Psoas muscle (tissue), 8 donors: ENCODE data around the gene ZNHIT3. TPM values are rescaled to one million over a fixed set of nuclear protein-coding genes. Genes with fewer than 3 reads are reported as not detected.
A peak's percentile ranks its signal among the peaks of the same experiment; 100 is the strongest.

Source experiments
- ATAC-seq, 4 donors: fragments of 200-7000 bp; cut with Tn5 transposase; one replicate each; pipeline ENCODE4 v1.9.1; 2020; ENCODE audit warnings: moderate library complexity in 3 of 4, mild to moderate bottlenecking in 2 of 4
- DNase-seq, 2 donors: peaks; one replicate each; pipeline ENCODE4 v3.0.0-alpha.2; 2020
- H3K27ac ChIP-seq: fragments of 200-600 bp; one replicate; pipeline ENCODE4 v1.8.0; 2022
- H3K27me3 ChIP-seq, 3 donors: fragments of 200-600 bp in 1 of 3; one replicate each; pipeline versions ENCODE4 v1.6.1 to v1.8.0; 2013 to 2022; ENCODE audit warnings: low read length in 2 of 3, mild to moderate bottlenecking in 2 of 3, moderate library complexity in 1 of 3; ENCODE audit not compliant: insufficient read depth in 3 of 3
- H3K36me3 ChIP-seq, 2 donors: fragments of 200-600 bp in 1 of 2; one replicate each; pipeline versions ENCODE4 v1.6.1 to v1.8.0; 2013 to 2022; ENCODE audit warnings: low read depth in 1 of 2, mild to moderate bottlenecking in 1 of 2, moderate library complexity in 1 of 2; ENCODE audit not compliant: insufficient read depth in 1 of 2
- H3K4me1 ChIP-seq: fragments of 200-600 bp; one replicate; pipeline ENCODE4 v1.8.0; 2022
- H3K4me3 ChIP-seq: fragments of 200-600 bp; one replicate; pipeline ENCODE4 v1.8.0; 2022; ENCODE audit warnings: mild to moderate bottlenecking
- H3K9me3 ChIP-seq: fragments of 200-600 bp; one replicate; pipeline ENCODE4 v1.8.0; 2022
- CTCF ChIP-seq: fragments of 200-600 bp; IDR thresholded peaks from one replicate; pipeline ENCODE4 v1.8.0; 2022; ENCODE audit warnings: antibody characterized with exemption
- whole genome bisulfite sequencing, 3 donors: extraction: QIAGEN DNeasy Blood & Tissue Kit; methylation state at CpG; one replicate each; pipeline versions ENCODE4 v1.1.6 to v1.1.7; 2013; 5-methylcytosine and 5-hydroxymethylcytosine counted together
- intact Hi-C, 2 donors: fragments of 100-400 bp; cut with DNase I; formaldehyde crosslinking; loops; one replicate each; pipeline versions ENCODE4 v1.11.0 to v1.14.2; 2022
- polyA plus RNA-seq, 3 donors: library from polyadenylated mRNA; stranded (reverse); fragments of 200-250 nt; gene quantifications; one replicate each; pipeline ENCODE4 v1.2.3, GENCODE V29; 2013
- total RNA-seq, 4 donors: library from RNA; stranded (reverse); fragmentation: NEBNext Ultra II Directional in 2 of 4; extraction: Animal tissue kit (Norgen Biotek cat#: 25700) in 2 of 4; gene quantifications; one replicate each; pipeline versions ENCODE4 v1.2.1 to v1.2.4, GENCODE V29; 2021 to 2023
- donor health status: healthy with polysubstance abuse.
- donor health status: DM: no; HTN: no; CAD: no; lungs with moderate emphysema.
- donor health status: Bipolar disorder and iron deficiency.
- donor health status: healthy.
- donor health status: DM: yes; HTN: yes; CAD: no.
- donor health status: DM: no; HTN: no; CAD: no.
- donor health status: DM: no; HTN: no; CAD: no.
- donor health status: DM: yes; HTN: yes; CAD: no.

ZNHIT3 gene
- total and polyA plus RNA-seq, 7 donors = 22.7 to 80.2 (median 32.3) TPM

DNA sequence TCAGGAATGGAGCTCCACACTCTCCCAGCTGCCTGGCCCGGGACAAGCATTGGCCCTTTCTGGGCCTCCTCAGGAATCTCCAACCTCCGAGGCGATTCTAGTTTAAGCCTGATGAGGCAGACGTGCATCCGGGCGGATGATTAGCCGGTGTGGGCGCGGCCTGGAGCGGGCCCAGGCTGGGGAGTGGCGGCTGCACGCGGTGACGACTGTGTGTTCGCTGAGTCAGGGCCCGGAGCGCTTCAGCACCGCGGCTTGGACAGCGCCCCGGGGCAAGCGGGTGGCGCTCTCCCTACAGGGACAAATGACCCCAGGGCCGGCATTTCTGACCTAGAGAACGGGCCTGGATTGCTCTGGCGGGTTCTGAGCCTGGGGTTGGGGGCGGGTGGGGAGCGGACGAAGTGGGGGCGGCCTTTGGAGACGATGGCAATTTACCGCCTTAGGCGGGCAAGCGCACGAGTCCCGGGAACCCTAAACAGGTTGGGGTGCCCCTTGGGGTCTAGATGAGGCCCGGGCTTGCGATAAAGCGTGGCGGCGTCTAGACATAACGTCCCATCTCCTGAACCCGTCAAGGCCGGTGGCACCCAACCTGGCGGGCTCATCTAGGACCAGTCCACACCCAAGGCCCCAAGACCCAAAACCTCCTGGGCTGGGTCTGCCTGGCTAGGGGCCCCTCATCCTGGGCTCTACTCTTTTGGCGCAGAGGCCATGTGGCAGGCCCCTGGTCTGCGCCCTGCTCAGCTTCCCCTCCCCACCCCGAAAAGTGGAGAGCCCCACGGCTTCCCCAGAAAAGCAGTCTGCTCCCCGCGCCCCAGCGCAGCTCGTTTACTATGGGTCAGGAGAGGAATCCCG is 22.3 kb upstream of the ZNHIT3 start:
- peaks cover 0 to 59% (median 16%) of the 10 kb centered on the region in 3 donors for H3K27me3 ChIP-seq
- intact Hi-C loops = no loop called here
- no peaks in the 10 kb centered on the region for H3K36me3 ChIP-seq
- DNase-seq (peak; percentile 53 to 72), ATAC-seq (peak in 3 of 4 donors; percentile 55 to 68 (median 67))
- no peak overlapping the region for H3K27ac ChIP-seq
- WGBS, 3 donors = 11 to 12% (median 11%) methylated on average over 51 to 54 of the region's 54 CpGs
- H3K9me3 ChIP-seq = no peaks in the 10 kb centered on the region
- no peak overlapping the region for H3K4me3 ChIP-seq
- TF ChIP-seq CTCF = no peak
- H3K4me1 ChIP-seq = no peaks in the 10 kb centered on the region

- intact Hi-C loops = no loop called here
- Histone ChIP-seq H3K4me3 (no peak overlapping the region), H3K36me3 (no peaks in the 10 kb centered on the region), H3K9me3 (no peaks in the 10 kb centered on the region), H3K27ac (no peak overlapping the region), H3K4me1 (no peaks in the 10 kb centered on the region), H3K27me3 (peaks cover 0 to 65% (median 20%) of the 10 kb centered on the region in 3 donors)
- DNase-seq (no peak), ATAC-seq (no peak)
- WGBS, 3 donors = 7 to 10% (median 9%) methylated on average over 16 to 21 of the region's 21 CpGs
- no peak for TF ChIP-seq CTCF
Observed at GRCh38 chr17:36464765-36465088, 21.8 kb upstream of the ZNHIT3 start.

DNA sequence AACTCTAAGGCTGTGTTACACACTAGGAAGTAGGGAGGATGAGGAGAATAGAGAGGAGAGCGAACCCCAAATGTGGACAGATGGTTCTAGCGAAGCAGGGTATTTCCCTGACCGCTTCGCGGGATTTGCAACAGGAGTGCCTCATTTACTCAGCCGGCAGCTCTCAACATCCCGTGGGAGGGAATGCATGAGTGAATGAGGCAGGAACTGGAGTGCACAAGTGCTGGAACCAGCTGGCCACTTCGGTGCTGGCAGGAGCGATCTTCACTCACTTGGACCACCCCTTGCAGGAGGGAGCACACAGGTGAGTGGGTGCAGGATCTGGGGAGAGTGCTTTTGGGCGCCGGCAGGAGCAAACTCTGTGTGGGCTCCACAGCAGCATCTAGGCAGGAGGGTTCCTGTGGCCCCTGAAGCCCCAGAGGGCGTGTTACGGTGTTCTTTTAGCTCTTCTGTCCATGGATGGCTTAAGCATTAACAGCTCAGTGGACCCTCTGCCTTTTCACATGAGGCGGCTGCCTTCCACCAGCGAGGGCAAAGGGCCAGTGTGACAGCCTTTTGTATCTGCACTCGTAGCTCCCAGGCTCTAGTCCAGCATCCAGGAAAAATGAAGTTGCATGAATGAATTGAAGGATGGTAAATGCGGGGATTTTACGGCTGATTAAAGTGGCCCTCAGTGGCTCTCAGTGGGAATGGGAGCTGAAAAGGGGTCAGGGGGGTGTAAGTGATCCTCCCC is 17.4 kb upstream of the ZNHIT3 start:
- TF ChIP-seq CTCF = no peak
- Histone ChIP-seq H3K9me3 (no peaks in the 10 kb centered on the region), H3K36me3 (no peaks in the 10 kb centered on the region), H3K27ac (no peak overlapping the region), H3K27me3 (peaks cover 0 to 38% (median 19%) of the 10 kb centered on the region in 3 donors), H3K4me3 (no peak overlapping the region), H3K4me1 (no peaks in the 10 kb centered on the region)
- DNase-seq = peak in 1 of 2 donors; percentile 26
- intact Hi-C loops = no loop called here
- 55 to 64% (median 56%) methylated on average over 18 of the region's 18 CpGs for WGBS, 3 donors
- ATAC-seq = no peak

- H3K27me3 ChIP-seq = peaks cover 0 to 32% (median 15%) of the 10 kb centered on the region in 3 donors
- WGBS, 3 donors = 68 to 72% (median 70%) methylated on average over 7 of the region's 7 CpGs
- no peaks in the 10 kb centered on the region for H3K36me3 ChIP-seq
- no peaks in the 10 kb centered on the region for H3K4me1 ChIP-seq
- DNase-seq (no peak), ATAC-seq (no peak)
- no peak overlapping the region for H3K4me3 ChIP-seq
- H3K27ac ChIP-seq = no peak overlapping the region
- intact Hi-C loops = loop anchor here in 1 of 2 donors (10.0 kb wide), 1 partner anchor 335 kb away; no protein-coding TSS in a partner anchor
- H3K9me3 ChIP-seq = no peaks in the 10 kb centered on the region
- no peak for TF ChIP-seq CTCF
Observed at GRCh38 chr17:36469733-36470132, 16.7 kb upstream of the ZNHIT3 start.
